Measurements from ENCODE around the gene GPR34.

DNA sequence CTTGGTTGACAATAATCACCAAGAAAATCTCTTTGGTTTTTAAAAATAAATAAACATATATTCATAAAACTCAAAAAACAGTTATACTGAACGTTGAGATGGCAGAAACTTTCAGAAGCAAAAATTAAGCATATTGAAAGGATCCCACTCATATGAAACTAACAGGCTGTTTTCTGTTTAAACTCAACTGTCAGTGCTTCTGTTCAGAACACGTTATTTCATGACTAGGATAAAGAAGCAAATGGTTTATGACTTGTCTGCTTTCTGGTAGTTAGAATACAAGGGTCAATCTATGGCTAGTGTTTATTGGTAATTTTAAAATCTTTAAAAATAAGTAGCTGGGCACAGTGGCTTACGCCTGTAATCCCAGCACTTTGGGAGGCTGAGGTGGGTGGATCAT is 39.4 kb downstream of the GPR34 start:
- TF ChIP-seq FOXA2 (IDR thresholded peaks at IDR 0.05) (no peak), HNF4A (conservative IDR thresholded peaks at IDR 0.05) (no peak), JUND (IDR thresholded peaks at IDR 0.05) (no peak), GABPA (IDR thresholded peaks at IDR 0.05 in 1 of 2, conservative IDR thresholded peaks at IDR 0.05 in 1 of 2) (no peak), RAD21 (IDR thresholded peaks at IDR 0.05) (no peak), TAF1 (conservative IDR thresholded peaks at IDR 0.05) (no peak), SP1 (IDR thresholded peaks at IDR 0.05) (no peak), YY1 (IDR thresholded peaks at IDR 0.05) (no peak), RXRA (IDR thresholded peaks at IDR 0.05) (no peak)
- TF ChIP-seq, protein P1, sequence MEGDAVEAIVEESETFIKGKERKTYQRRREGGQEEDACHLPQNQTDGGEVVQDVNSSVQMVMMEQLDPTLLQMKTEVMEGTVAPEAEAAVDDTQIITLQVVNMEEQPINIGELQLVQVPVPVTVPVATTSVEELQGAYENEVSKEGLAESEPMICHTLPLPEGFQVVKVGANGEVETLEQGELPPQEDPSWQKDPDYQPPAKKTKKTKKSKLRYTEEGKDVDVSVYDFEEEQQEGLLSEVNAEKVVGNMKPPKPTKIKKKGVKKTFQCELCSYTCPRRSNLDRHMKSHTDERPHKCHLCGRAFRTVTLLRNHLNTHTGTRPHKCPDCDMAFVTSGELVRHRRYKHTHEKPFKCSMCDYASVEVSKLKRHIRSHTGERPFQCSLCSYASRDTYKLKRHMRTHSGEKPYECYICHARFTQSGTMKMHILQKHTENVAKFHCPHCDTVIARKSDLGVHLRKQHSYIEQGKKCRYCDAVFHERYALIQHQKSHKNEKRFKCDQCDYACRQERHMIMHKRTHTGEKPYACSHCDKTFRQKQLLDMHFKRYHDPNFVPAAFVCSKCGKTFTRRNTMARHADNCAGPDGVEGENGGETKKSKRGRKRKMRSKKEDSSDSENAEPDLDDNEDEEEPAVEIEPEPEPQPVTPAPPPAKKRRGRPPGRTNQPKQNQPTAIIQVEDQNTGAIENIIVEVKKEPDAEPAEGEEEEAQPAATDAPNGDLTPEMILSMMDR (IDR thresholded peaks at IDR 0.05; ENCODE audit: low read depth, low read length, missing input control): no peak
- TF ChIP-seq, protein P2, sequence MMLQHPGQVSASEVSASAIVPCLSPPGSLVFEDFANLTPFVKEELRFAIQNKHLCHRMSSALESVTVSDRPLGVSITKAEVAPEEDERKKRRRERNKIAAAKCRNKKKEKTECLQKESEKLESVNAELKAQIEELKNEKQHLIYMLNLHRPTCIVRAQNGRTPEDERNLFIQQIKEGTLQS (IDR thresholded peaks at IDR 0.05): no peak

Data from liver (tissue), 3 donors.